ENCODE measurements around the gene CALCOCO1. TPM values are rescaled to one million over a fixed set of nuclear protein-coding genes. Genes with fewer than 3 reads are reported as not detected.

Gene CALCOCO1
- total RNA-seq (2021; ENCODE audit: unreplicated experiment) (48.0 TPM), Bru-seq, nascent RNA (percentile 59 among the genes with signal in this experiment), BruChase-seq, experiment 1, labeled RNA remaining after a 2-hour chase (percentile 55 among the genes with signal in this experiment), BruChase-seq, experiment 2, labeled RNA remaining after a 6-hour chase (percentile 65 among the genes with signal in this experiment)
- polyA plus RNA-seq (2012; ENCODE audit: insufficient read length): 49.2 TPM
- long read RNA-seq, full-length matches to known transcripts: 14 of 34 reads
- long read RNA-seq, partial matches to known transcripts: 9 of 34 reads
- long read RNA-seq, other reads (novel, unspliced or antisense): 11 of 34 reads

GRCh38 chr12:53727310-53728041, at the start of gene CALCOCO1:
Gene CALCOCO1 (minus strand): TSS chr12:53727452. CDS start chr12:53725242, 2,210 bp downstream.
- ChIA-PET POLR2A (no interaction called here), CTCF (no interaction called here)
- H3K27ac ChIP-seq (ENCODE audit: low read length): peak within 1 kb of the TSS; percentile 95
- in situ Hi-C loops (cut with HindIII; ENCODE audit: low pct_unique_long_range_greater_than_20kb, low sequenced_read_pairs): no loop called here
- peak; percentile 97 for DNase-seq (ENCODE audit: low read depth, low spot score)
- no peaks in the 10 kb centered on the region for H3K9me3 ChIP-seq (ENCODE audit: control insufficient read depth, insufficient read depth, low read depth, low read length)
- BruUV-seq (replicated peaks): no TSS peak
- H3K27me3 ChIP-seq (ENCODE audit: control insufficient read depth, insufficient read depth, low read length): no peaks in the 10 kb centered on the region
- ATAC-seq: peak; percentile 100
- H3K36me3 ChIP-seq (ENCODE audit: control insufficient read depth, insufficient read depth, low read length): no peaks in the 10 kb centered on the region; the same call in 1 of the 2 replicates
- peak; percentile 67; the same call in 1 of the 2 replicates for TF ChIP-seq POLR2AphosphoS5 (IDR thresholded peaks at IDR 0.05; ENCODE audit: low read depth, low read length)
- TF ChIP-seq SIN3A (IDR thresholded peaks at IDR 0.05; ENCODE audit: borderline replicate concordance, insufficient read depth, low read depth, low read length): peak; percentile 94
- peak; percentile 68; the same call in 1 of the 2 replicates for TF ChIP-seq TCF7L2 (IDR thresholded peaks at IDR 0.05; ENCODE audit: low read depth, low read length)
- TF ChIP-seq REST (IDR thresholded peaks at IDR 0.05; ENCODE audit: insufficient read depth in 1 of 2, low read depth in 2 of 2, low read length in 1 of 2): no peak
- H3K4me1 ChIP-seq (ENCODE audit: control insufficient read depth, insufficient read depth, low read length): peaks cover 12% of the 10 kb centered on the region
- H3K4me3 ChIP-seq (ENCODE audit: low read depth in 2 of 2, low read length in 2 of 2): peak within 1 kb of the TSS; percentile 89
- intact Hi-C loops (cut with micrococcal nuclease; ENCODE audit: unreplicated experiment): no loop called here

DNA sequence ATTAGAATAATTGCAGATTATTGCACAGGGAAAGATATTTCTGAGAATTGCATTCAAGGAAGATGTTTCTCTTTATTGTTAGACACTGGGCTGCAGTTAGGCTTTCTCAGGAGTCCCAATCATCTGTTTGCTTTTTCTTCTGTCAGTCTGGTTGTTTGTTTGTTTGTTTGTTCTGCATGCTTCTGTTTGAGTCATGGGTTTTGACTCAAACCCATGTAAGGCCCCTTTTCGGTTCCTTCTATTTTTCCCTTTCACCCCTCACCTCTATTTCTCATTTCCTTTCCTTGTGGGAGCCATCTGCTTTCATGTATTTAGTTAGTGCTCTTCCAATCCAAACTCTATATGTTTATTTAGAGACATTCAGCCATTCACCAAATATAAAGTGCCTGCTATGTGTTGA, 49.6 kb upstream of the CALCOCO1 start:
- peaks cover 39% of the 10 kb centered on the region for H3K4me1 ChIP-seq (ENCODE audit: control insufficient read depth, insufficient read depth, low read length)
- intact Hi-C loops (cut with micrococcal nuclease; ENCODE audit: unreplicated experiment) (no loop called here), in situ Hi-C loops (cut with HindIII; ENCODE audit: low pct_unique_long_range_greater_than_20kb, low sequenced_read_pairs) (no loop called here)
- no peak for TF ChIP-seq TCF7L2 (IDR thresholded peaks at IDR 0.05; ENCODE audit: low read depth, low read length)
- no peak for TF ChIP-seq POLR2AphosphoS5 (IDR thresholded peaks at IDR 0.05; ENCODE audit: low read depth, low read length)
- TF ChIP-seq REST (IDR thresholded peaks at IDR 0.05; ENCODE audit: insufficient read depth in 1 of 2, low read depth in 2 of 2, low read length in 1 of 2): no peak
- TF ChIP-seq SIN3A (IDR thresholded peaks at IDR 0.05; ENCODE audit: borderline replicate concordance, insufficient read depth, low read depth, low read length): no peak
- TF ChIP-seq, protein P1, sequence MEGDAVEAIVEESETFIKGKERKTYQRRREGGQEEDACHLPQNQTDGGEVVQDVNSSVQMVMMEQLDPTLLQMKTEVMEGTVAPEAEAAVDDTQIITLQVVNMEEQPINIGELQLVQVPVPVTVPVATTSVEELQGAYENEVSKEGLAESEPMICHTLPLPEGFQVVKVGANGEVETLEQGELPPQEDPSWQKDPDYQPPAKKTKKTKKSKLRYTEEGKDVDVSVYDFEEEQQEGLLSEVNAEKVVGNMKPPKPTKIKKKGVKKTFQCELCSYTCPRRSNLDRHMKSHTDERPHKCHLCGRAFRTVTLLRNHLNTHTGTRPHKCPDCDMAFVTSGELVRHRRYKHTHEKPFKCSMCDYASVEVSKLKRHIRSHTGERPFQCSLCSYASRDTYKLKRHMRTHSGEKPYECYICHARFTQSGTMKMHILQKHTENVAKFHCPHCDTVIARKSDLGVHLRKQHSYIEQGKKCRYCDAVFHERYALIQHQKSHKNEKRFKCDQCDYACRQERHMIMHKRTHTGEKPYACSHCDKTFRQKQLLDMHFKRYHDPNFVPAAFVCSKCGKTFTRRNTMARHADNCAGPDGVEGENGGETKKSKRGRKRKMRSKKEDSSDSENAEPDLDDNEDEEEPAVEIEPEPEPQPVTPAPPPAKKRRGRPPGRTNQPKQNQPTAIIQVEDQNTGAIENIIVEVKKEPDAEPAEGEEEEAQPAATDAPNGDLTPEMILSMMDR (IDR thresholded peaks at IDR 0.05): no peak
- ATAC-seq (peak; percentile 70), DNase-seq (ENCODE audit: low read depth, low spot score) (peak; percentile 75)
- H3K27ac ChIP-seq (ENCODE audit: low read length): peak overlapping the region; percentile 91
- H3K9me3 ChIP-seq (ENCODE audit: control insufficient read depth, insufficient read depth, low read depth, low read length): no peaks in the 10 kb centered on the region
- POLR2A ChIA-PET: no interaction called here
- CTCF ChIA-PET: no interaction called here
- H3K4me3 ChIP-seq (ENCODE audit: low read depth in 2 of 2, low read length in 2 of 2): no peak overlapping the region
- no peaks in the 10 kb centered on the region for H3K36me3 ChIP-seq (ENCODE audit: control insufficient read depth, insufficient read depth, low read length)
- no TSS peak for BruUV-seq (replicated peaks)
- no peaks in the 10 kb centered on the region for H3K27me3 ChIP-seq (ENCODE audit: control insufficient read depth, insufficient read depth, low read length)
